T-helper 2 cell treated with Interferon-gamma antibody and Interleukin-4, amounts not matched to agents 5 μg/mL and 100 μg/mL, for 36 hours (primary cell): ENCODE results near the gene RPP25.
"Not testable (repeated sequence)": the region's sequence is repeated elsewhere in the genome, so short reads cannot be mapped to it uniquely, and the experiment has no call there.

Experiments used
- DNase-seq: peaks from one replicate; pipeline ENCODE4 v3.0.0; 2021; ENCODE audit warnings: low spot score
- H3K27ac Mint-ChIP-seq: one replicate; pipeline ENCODE4 v1.8.0; 2021; ENCODE audit warnings: mild to moderate bottlenecking, mixed read lengths
- H3K27me3 Mint-ChIP-seq: one replicate; pipeline ENCODE4 v1.8.0; 2021; ENCODE audit warnings: low read depth, mixed read lengths
- H3K36me3 Mint-ChIP-seq: one replicate; pipeline ENCODE4 v1.8.0; 2021; ENCODE audit warnings: low read depth, mixed read lengths
- H3K4me1 Mint-ChIP-seq: one replicate; pipeline ENCODE4 v1.8.0; 2021; ENCODE audit warnings: low read depth, mixed read lengths
- H3K4me3 Mint-ChIP-seq: one replicate; pipeline ENCODE4 v1.8.0; 2022; ENCODE audit warnings: mild to moderate bottlenecking, moderate library complexity, mixed read lengths
- H3K9me3 Mint-ChIP-seq: one replicate; pipeline ENCODE4 v1.8.0; 2021; ENCODE audit warnings: mixed read lengths

Gene RPP25

DNA sequence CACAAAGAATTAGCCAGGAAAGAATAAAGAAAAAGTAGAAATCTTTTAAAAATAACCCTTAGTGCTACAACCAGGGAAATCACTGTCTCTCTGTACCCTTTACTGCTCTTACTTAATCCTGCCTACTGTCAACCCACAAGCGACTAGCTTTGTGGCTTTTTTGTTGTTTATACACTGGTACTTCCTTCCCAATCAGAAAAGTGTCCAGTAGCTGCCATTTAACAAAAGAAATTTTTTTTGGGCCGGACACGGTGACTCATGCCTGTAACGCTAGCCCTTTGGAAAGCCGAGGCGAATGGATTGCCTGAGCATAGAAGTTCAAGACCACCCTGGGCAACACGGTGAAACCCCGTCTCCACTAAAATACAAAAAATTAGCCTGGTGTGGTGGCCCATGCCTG lies 36.1 kb downstream of the RPP25 start:
- Mint-ChIP-seq H3K4me3 (no peak overlapping the region), H3K9me3 (no peaks in the 10 kb centered on the region), H3K4me1 (no peaks in the 10 kb centered on the region), H3K36me3 (peaks cover 54% of the 10 kb centered on the region), H3K27ac (no peak overlapping the region), H3K27me3 (no peaks in the 10 kb centered on the region)
- DNase-seq: no peak

DNA sequence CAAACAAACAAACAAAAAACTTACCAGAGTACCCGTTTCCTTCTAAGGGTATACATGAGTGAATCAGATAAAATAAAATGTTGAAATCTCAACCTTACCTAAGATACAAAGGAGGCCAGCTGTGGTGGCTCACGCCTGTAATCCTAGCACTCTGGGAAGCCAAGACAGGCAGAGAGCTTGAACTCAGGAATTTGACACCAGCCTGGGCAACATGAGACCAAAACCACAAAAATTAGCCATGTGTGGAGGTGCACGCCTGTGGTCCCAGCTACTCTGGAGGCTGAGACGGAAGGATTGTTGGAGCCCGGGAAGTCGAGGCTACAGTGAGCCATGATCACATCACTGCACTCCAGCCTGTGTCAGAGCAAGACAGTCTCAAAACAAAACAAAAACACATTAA lies 38.9 kb downstream of the RPP25 start:
- Mint-ChIP-seq H3K27ac (no peak overlapping the region), H3K4me3 (no peak overlapping the region), H3K9me3 (no peaks in the 10 kb centered on the region), H3K4me1 (no peaks in the 10 kb centered on the region), H3K36me3 (peaks cover 54% of the 10 kb centered on the region), H3K27me3 (no peaks in the 10 kb centered on the region)
- no peak for DNase-seq

DNA sequence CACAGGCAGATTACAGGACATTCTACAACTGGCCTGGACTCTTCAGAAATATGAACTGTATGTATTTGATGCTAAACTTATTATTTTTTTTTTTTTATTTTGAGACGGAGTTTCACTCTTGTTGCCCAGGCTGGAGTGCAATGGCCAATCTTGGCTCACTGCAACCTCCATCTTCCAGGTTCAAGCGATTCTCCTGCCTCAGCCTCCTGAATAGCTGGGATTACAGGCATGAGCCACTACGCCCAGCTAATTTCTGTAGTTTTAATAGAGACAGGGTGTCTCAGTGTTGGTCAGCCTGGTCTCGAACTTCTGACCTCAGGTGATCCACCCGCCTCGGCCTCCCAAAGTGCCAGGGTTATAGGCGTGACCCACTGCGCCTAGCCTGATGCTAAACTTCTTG lies 42.8 kb downstream of the RPP25 start:
- H3K9me3 Mint-ChIP-seq: not testable (repeated sequence)
- H3K36me3 Mint-ChIP-seq: peaks cover 31% of the 10 kb centered on the region

DNA sequence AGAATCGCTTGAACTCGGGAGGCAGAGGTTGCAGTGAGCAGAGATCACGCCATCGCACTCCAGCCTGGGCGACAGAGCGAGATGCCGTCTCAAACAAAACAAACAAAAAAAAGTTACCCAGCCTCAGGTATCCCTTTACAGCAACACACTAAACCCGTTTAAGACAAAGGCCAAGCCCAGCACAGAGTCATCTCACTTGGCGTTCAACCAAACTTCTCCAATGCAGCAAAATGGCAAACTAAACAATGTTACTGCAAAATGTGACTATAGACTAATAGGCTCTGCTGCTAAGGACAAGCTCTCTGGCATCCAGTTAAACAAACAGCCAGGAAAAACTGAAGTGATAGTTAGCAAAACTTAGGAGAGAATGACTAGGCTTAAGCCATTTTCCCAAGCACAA lies 43.5 kb downstream of the RPP25 start:
- Mint-ChIP-seq H3K9me3 (no peaks in the 10 kb centered on the region), H3K27me3 (no peaks in the 10 kb centered on the region), H3K36me3 (peaks cover 25% of the 10 kb centered on the region), H3K27ac (no peak overlapping the region), H3K4me1 (no peaks in the 10 kb centered on the region), H3K4me3 (no peak overlapping the region)
- no peak for DNase-seq

More for the DNA sequence above, 42.8 kb downstream of the RPP25 start:
- DNase-seq, H3K27ac Mint-ChIP-seq, H3K4me1 Mint-ChIP-seq, H3K27me3 Mint-ChIP-seq, H3K4me3 Mint-ChIP-seq: not testable (repeated sequence)

DNA sequence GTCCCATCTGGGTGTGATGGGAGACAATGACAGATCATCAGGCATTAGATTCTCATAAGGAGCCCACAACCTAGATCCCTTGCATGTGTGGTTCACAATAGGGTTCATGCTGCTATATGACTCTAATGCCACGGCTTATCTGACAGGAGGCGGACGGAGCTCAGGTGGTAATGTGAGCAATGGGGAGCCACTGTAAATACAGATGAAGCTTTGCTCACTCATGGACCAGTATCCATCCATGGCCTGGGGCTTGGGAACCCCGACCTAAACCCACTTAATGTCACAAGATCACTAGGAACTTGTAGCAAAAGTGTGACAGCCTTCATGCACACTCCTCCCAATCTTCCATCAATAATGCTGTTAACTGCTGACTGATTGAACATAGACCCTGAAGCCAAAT lies 47.9 kb downstream of the RPP25 start:
- H3K4me3 Mint-ChIP-seq: no peak overlapping the region
- no peaks in the 10 kb centered on the region for H3K27me3 Mint-ChIP-seq
- no peak overlapping the region for H3K27ac Mint-ChIP-seq
- H3K4me1 Mint-ChIP-seq: peaks cover 22% of the 10 kb centered on the region
- no peaks in the 10 kb centered on the region for H3K9me3 Mint-ChIP-seq
- H3K36me3 Mint-ChIP-seq: peaks cover 32% of the 10 kb centered on the region
- DNase-seq: no peak

DNA sequence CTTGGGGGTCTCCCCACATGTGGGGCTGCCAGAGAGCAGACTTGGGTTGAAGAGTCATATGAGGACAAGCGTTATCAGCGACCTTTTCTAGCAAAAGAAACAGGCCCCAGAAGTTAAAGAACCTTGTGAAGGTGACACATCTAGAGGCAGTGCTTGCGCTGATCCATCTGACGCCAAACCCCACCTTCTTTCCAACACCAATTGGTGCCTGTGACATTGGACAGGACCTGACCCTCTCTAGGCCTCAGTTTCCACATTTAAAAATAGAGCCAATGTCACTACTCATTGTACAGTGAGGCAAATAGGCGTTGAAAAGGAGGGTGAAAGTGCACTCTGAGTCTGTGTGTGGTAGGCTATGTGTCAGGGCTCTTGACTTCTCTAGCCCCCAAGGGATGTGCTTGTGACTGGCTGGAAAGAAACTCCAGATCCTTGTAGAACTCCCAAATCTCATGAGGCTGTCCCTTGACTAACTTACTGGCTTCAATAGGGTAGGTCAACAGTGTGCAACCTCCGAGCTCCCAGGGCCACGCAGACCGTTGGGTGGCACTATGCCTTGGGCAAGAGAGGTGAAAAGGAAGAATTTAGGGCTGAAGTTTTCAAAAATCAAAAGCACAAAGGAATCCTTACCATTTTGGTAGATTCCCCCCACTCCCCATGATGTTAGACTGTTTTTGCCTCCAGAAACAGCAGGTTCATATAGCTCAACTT lies 49.3 kb downstream of the RPP25 start:
- DNase-seq: peak; percentile 22
- Mint-ChIP-seq H3K36me3 (peaks cover 33% of the 10 kb centered on the region), H3K4me3 (peak overlapping the region; percentile 93), H3K27me3 (no peaks in the 10 kb centered on the region), H3K9me3 (no peaks in the 10 kb centered on the region), H3K27ac (peak overlapping the region; percentile 94), H3K4me1 (peaks cover 22% of the 10 kb centered on the region)

DNA sequence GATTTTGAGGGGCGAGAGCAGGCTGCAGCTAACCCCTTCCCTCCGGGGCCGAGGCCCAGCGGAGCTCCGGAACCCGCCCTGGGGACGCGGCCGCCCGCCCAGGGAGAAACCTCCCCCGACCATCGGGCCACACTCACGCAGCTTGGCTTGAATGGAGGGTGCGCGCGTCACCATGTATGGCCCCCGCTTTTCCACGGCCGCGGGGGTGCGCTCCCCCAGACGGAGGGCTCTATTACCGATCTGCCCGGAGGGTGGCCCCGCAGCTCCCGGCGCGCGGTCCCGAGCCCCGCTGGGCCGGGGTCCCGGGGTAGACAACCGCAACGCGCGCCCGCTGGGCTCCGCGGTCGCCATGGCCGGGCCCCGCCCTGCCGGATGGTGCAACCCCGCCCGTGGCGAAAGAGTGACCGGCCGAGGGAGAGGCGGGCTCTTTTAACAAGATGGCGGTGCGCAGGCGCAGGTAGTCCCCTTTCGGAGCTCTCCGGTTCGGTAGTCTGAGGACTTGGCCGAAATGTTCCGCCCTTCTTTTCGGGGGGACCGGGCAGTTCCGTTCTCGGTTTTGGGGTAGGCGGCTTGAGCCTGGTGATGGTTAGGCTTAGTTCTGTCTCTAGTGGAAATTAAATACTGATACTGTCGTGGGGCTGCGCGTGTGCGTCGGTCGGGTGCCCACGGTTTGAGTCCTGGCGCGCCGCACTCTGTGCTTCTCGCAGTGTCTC lies 50.0 kb downstream of the RPP25 start, which contains the start of gene FAM219B:
TSS of gene FAM219B (minus strand) at position 402 of the 713 bp plus-strand sequence. CDS start at position 351, 51 bp downstream.
- DNase-seq: peak; percentile 87
- H3K9me3 Mint-ChIP-seq: no peaks in the 10 kb centered on the region
- no peaks in the 10 kb centered on the region for H3K27me3 Mint-ChIP-seq
- peak within 1 kb of the TSS; percentile 94 for H3K27ac Mint-ChIP-seq
- H3K36me3 Mint-ChIP-seq: peaks cover 37% of the 10 kb centered on the region
- H3K4me3 Mint-ChIP-seq: peak within 1 kb of the TSS; percentile 93
- peaks cover 24% of the 10 kb centered on the region for H3K4me1 Mint-ChIP-seq

DNA sequence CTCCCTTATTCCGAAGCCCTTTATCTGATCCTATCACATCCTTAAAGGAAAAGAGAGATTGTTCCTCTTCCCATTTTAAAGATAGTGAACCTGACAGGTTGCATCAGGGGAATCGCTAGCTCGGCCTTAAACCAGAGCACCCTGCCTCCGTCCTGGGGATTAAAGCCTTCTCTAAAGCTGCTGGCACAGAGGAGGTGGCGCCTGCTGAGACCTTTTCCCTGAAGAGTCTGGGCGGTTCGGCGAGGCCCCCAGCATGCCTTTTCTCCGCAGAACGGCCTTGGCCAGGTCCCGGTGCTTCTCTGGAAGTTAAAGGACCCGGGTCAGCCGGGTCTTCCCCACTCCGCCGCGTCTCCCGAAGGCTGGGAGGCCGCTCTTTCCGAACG lies 50.5 kb downstream of the RPP25 start:
- H3K27me3 Mint-ChIP-seq: no peaks in the 10 kb centered on the region
- H3K4me1 Mint-ChIP-seq: peaks cover 27% of the 10 kb centered on the region
- H3K36me3 Mint-ChIP-seq: peaks cover 36% of the 10 kb centered on the region
- no peaks in the 10 kb centered on the region for H3K9me3 Mint-ChIP-seq
- H3K4me3 Mint-ChIP-seq: peak overlapping the region; percentile 93
- DNase-seq: peak; percentile 17
- peak overlapping the region; percentile 72 for H3K27ac Mint-ChIP-seq
